WERI-Rb-1 (cell line): ENCODE results near the gene TMEM11.
"Not testable (repeated sequence)": the region's sequence is repeated elsewhere in the genome, so short reads cannot be mapped to it uniquely, and the experiment has no call there.

Experiments used
- DNase-seq: peaks from one replicate; pipeline ENCODE4 v3.0.0-alpha.2; 2020
- H3K27ac ChIP-seq: fragments of 250-450 bp; sonication (Bioruptor Pico); 2 replicates; pipeline ENCODE4 v1.5.1; 2020; ENCODE audit warnings: mild to moderate bottlenecking, moderate library complexity
- H3K27me3 ChIP-seq: fragments of 250-450 bp; sonication (Bioruptor Pico); 2 replicates; pipeline ENCODE4 v1.5.1; 2021; ENCODE audit warnings: mild to moderate bottlenecking, low read depth, moderate library complexity; ENCODE audit not compliant: insufficient read depth, severe bottlenecking
- H3K36me3 ChIP-seq: fragments of 250-450 bp; sonication (Bioruptor Pico); 2 replicates; pipeline ENCODE4 v1.5.1; 2020; ENCODE audit warnings: mild to moderate bottlenecking, moderate library complexity
- H3K4me3 ChIP-seq: 2 replicates; pipeline ENCODE4 v1.5.1; 2011; ENCODE audit warnings: low read depth, mild to moderate bottlenecking, control low read depth, low read length
- H3K9me3 ChIP-seq: fragments of 250-450 bp; sonication (Bioruptor Pico); 2 replicates; pipeline ENCODE4 v1.5.1; 2021; ENCODE audit warnings: mild to moderate bottlenecking, moderate library complexity; ENCODE audit not compliant: severe bottlenecking
- TF ChIP-seq, protein P1 (sequence below): IDR thresholded peaks from 2 replicates; pipeline ENCODE4 v1.5.1; 2011; ENCODE audit warnings: low read depth, mild to moderate bottlenecking, control low read depth, inconsistent platforms, low read length

TMEM11 gene

DNA sequence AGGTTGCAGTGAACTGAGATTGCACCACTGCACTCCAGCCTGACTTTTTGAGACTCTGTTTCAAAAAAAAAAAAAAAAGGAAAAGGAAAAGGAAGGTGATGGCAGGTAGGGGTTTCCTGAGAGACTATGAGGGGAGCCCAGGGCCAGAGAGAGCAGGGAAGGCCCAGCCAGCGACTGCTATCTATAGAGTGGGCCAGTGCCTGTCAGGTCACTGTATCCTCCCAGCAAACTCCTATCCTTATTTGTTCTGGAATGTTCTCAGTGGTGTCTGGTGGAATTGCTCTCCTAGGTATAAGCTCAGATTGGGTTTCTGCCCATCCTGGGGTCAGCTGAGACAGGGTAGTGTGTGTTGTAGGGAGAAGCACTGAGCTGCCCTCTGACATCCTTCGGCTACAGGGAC, 14.9 kb upstream of the TMEM11 start:
- Histone ChIP-seq H3K9me3 (peaks cover 5% of the 10 kb centered on the region), H3K27me3 (no peaks in the 10 kb centered on the region), H3K36me3 (no peaks in the 10 kb centered on the region), H3K27ac (no peak overlapping the region), H3K4me3 (no peak overlapping the region)
- no peak for DNase-seq
- TF ChIP-seq, protein P1, sequence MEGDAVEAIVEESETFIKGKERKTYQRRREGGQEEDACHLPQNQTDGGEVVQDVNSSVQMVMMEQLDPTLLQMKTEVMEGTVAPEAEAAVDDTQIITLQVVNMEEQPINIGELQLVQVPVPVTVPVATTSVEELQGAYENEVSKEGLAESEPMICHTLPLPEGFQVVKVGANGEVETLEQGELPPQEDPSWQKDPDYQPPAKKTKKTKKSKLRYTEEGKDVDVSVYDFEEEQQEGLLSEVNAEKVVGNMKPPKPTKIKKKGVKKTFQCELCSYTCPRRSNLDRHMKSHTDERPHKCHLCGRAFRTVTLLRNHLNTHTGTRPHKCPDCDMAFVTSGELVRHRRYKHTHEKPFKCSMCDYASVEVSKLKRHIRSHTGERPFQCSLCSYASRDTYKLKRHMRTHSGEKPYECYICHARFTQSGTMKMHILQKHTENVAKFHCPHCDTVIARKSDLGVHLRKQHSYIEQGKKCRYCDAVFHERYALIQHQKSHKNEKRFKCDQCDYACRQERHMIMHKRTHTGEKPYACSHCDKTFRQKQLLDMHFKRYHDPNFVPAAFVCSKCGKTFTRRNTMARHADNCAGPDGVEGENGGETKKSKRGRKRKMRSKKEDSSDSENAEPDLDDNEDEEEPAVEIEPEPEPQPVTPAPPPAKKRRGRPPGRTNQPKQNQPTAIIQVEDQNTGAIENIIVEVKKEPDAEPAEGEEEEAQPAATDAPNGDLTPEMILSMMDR, result no peak

DNA sequence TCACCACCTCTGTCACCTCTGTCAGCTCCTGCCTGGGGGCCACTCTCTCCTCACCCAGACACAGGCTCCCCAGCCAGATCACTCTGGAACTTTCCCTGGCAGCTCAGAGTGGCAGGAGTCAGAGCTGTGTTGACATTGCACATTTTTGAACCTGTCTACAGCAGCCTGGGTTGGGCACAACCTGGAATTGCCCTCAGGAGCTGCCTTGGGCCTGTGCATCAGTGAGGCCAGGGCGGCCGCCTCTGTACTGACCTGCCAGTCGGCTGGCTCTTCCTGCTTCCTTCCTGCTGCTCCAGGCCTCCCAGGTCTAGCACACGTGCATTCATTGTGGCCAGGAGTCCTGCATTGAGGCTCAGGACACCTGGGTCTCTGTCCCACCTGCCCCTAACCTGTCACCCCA, 14.2 kb upstream of the TMEM11 start:
- no peak overlapping the region for H3K27ac ChIP-seq
- H3K9me3 ChIP-seq, result peaks cover 5% of the 10 kb centered on the region
- TF ChIP-seq, protein P1, result no peak
- no peak for DNase-seq
- H3K36me3 ChIP-seq, result no peaks in the 10 kb centered on the region
- no peak overlapping the region for H3K4me3 ChIP-seq
- no peaks in the 10 kb centered on the region for H3K27me3 ChIP-seq

DNA sequence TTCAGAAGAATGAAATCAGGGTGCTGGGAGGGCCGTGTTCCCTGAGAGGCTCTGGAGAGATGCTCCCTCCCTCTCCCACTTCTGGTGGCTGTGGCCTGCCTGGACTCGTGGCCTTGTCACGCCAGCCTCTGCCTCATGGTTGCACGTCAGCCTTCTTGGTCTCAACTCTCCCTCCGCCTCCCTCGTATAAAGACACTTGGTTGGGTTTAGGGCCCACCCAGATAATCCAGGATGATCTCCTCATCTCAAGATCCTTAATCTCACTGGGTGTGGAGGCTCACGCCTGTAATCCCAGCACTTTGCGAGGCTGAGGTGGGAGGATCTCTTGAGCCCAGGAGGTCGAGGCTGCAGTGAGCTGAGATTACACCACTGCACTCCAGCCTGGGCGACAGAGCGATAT, 13.3 kb upstream of the TMEM11 start:
- not testable (repeated sequence) for H3K4me3 ChIP-seq, H3K27me3 ChIP-seq, H3K36me3 ChIP-seq, H3K9me3 ChIP-seq, H3K27ac ChIP-seq
- peak; percentile 64 for DNase-seq

DNA sequence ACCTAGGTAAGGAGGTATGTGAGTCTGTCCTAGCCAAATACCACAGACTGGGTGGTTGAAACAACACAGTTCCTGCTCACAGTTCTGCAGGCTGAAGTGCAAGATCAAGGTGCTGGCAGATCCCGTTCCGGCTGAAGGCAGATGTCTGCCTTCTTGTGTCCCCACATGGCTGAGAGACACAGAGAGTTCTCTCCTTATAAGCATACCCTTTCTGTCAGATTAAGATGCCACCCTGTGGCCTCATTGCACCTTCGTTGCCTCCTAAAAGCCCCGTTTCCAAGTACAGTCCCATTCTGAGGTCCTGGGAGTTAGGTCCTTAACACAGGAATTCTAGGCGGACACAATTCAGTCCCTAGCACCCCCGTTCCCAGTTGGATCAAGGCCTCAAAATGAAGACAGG, 9.1 kb upstream of the TMEM11 start:
- TF ChIP-seq, protein P1, result no peak
- no peak for DNase-seq
- H3K4me3 ChIP-seq, result no peak overlapping the region
- no peak overlapping the region for H3K27ac ChIP-seq
- no peaks in the 10 kb centered on the region for H3K27me3 ChIP-seq
- H3K36me3 ChIP-seq, result no peaks in the 10 kb centered on the region; the same call in 1 of the 2 replicates
- peaks cover 6% of the 10 kb centered on the region for H3K9me3 ChIP-seq

DNA sequence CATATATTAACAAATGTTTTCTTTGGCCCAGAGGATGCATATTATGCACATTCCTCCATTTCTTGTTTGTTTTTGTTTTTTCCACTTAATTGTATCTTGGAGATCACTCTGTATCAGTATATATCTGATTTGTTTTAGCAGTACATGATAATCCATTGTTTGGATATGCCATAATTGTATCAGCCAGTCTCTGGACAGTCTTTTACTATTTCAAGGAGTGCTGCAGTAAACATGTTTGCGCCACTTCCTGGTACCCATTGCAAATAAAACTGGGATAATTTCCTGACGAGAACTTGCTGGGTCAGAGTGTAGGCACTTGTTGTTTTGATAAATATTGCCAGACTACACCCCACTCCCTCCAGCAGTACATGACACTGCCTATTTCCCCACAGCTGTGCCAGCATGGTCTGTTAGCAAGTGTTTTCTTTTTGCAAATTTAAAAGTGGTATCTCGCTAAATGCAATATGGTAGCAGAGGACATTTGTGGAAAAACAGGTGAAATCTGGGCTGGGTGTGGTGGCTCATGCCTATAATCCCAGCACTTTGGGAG, 4.9 kb upstream of the TMEM11 start:
- H3K4me3 ChIP-seq, result no peak overlapping the region
- DNase-seq, result no peak
- peaks cover under 1% of the 10 kb centered on the region for H3K36me3 ChIP-seq
- peaks cover 6% of the 10 kb centered on the region for H3K9me3 ChIP-seq
- TF ChIP-seq, protein P1, result no peak
- H3K27ac ChIP-seq, result no peak overlapping the region
- no peaks in the 10 kb centered on the region for H3K27me3 ChIP-seq

DNA sequence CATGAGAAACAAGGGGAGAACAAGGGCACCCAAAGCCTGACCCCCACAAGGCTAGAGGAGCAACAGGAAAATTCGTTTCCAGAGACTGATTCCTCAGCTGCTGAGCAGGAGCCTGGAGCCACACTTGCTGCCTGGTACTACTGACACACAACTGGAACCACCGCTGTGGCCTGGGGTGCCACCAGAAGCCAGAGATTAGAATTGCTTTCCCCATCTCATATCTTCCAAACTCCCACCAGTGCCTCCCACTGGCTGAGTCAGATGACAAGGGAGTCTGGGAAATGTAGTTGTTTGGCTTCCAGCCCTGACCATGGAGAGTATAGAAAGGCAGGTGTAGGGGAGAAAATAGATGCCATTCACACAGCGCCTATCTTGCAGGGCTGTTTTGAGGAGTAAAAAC, 4.1 kb upstream of the TMEM11 start:
- DNase-seq, result peak; percentile 27
- Histone ChIP-seq H3K4me3 (no peak overlapping the region), H3K27me3 (no peaks in the 10 kb centered on the region), H3K36me3 (peaks cover 6% of the 10 kb centered on the region), H3K9me3 (peaks cover 6% of the 10 kb centered on the region), H3K27ac (no peak overlapping the region)
- TF ChIP-seq, protein P1, result 0 out of 2 replicates have a peak, but pooled peaks have one; percentile 2
